ENCODE measurements around the gene ZSWIM8.
"Not testable (repeated sequence)": the region's sequence is repeated elsewhere in the genome, so short reads cannot be mapped to it uniquely, and the experiment has no call there.

The ZSWIM8 gene

GRCh38 chr10:73793456-73793855 lies 8.1 kb downstream of the ZSWIM8 start:
- in situ Hi-C loops (cut with HindIII; ENCODE audit: low pct_unique_long_range_greater_than_20kb, low sequenced_read_pairs): no loop called here
- TF ChIP-seq JUND (IDR thresholded peaks at IDR 0.05; ENCODE audit: low read depth): no peak
- no peak for DNase-seq (ENCODE audit: low read depth in 1 of 2, low spot score in 1 of 2)

GRCh38 chr10:73795491-73795890 lies 10.1 kb downstream of the ZSWIM8 start:
- in situ Hi-C loops (cut with HindIII; ENCODE audit: low pct_unique_long_range_greater_than_20kb, low sequenced_read_pairs); DNase-seq (ENCODE audit: low read depth in 1 of 2, low spot score in 1 of 2): not testable (repeated sequence)

- in situ Hi-C loops (cut with HindIII; ENCODE audit: low pct_unique_long_range_greater_than_20kb, low sequenced_read_pairs); DNase-seq (ENCODE audit: low read depth in 1 of 2, low spot score in 1 of 2): not testable (repeated sequence)
Measured at GRCh38 chr10:73796035-73796434, 10.6 kb downstream of the ZSWIM8 start.

- no peak for DNase-seq (ENCODE audit: low read depth in 1 of 2, low spot score in 1 of 2)
- TF ChIP-seq JUND (IDR thresholded peaks at IDR 0.05; ENCODE audit: low read depth): no peak
- in situ Hi-C loops (cut with HindIII; ENCODE audit: low pct_unique_long_range_greater_than_20kb, low sequenced_read_pairs): no loop called here
Measured at GRCh38 chr10:73796766-73797165, 11.4 kb downstream of the ZSWIM8 start.

GRCh38 chr10:73797324-73798025 lies 12.1 kb downstream of the ZSWIM8 start:
- no peak for TF ChIP-seq JUND (IDR thresholded peaks at IDR 0.05; ENCODE audit: low read depth)
- in situ Hi-C loops (cut with HindIII; ENCODE audit: low pct_unique_long_range_greater_than_20kb, low sequenced_read_pairs): no loop called here
- no peak for DNase-seq (ENCODE audit: low read depth in 1 of 2, low spot score in 1 of 2)

- in situ Hi-C loops (cut with HindIII; ENCODE audit: low pct_unique_long_range_greater_than_20kb, low sequenced_read_pairs): no loop called here
- no peak for TF ChIP-seq JUND (IDR thresholded peaks at IDR 0.05; ENCODE audit: low read depth)
- DNase-seq (ENCODE audit: low read depth in 1 of 2, low spot score in 1 of 2): no peak
Measured at GRCh38 chr10:73798087-73798486, 12.7 kb downstream of the ZSWIM8 start.

GRCh38 chr10:73798927-73799560 lies 13.6 kb downstream of the ZSWIM8 start:
- no peak for TF ChIP-seq JUND (IDR thresholded peaks at IDR 0.05; ENCODE audit: low read depth)
- no peak for DNase-seq (ENCODE audit: low read depth in 1 of 2, low spot score in 1 of 2)
- in situ Hi-C loops (cut with HindIII; ENCODE audit: low pct_unique_long_range_greater_than_20kb, low sequenced_read_pairs): no loop called here

GRCh38 chr10:73799899-73800559 lies 14.6 kb downstream of the ZSWIM8 start:
- TF ChIP-seq JUND (IDR thresholded peaks at IDR 0.05; ENCODE audit: low read depth): no peak
- DNase-seq (ENCODE audit: low read depth in 1 of 2, low spot score in 1 of 2): no peak
- in situ Hi-C loops (cut with HindIII; ENCODE audit: low pct_unique_long_range_greater_than_20kb, low sequenced_read_pairs): no loop called here

- in situ Hi-C loops (cut with HindIII; ENCODE audit: low pct_unique_long_range_greater_than_20kb, low sequenced_read_pairs): no loop called here
- no peak for DNase-seq (ENCODE audit: low read depth in 1 of 2, low spot score in 1 of 2)
- TF ChIP-seq JUND (IDR thresholded peaks at IDR 0.05; ENCODE audit: low read depth): no peak
Measured at GRCh38 chr10:73800560-73801252, 15.3 kb downstream of the ZSWIM8 start.

GRCh38 chr10:73801253-73801590 lies 15.8 kb downstream of the ZSWIM8 start:
- in situ Hi-C loops (cut with HindIII; ENCODE audit: low pct_unique_long_range_greater_than_20kb, low sequenced_read_pairs): no loop called here
- no peak for DNase-seq (ENCODE audit: low read depth in 1 of 2, low spot score in 1 of 2)
- TF ChIP-seq JUND (IDR thresholded peaks at IDR 0.05; ENCODE audit: low read depth): no peak

- in situ Hi-C loops (cut with HindIII; ENCODE audit: low pct_unique_long_range_greater_than_20kb, low sequenced_read_pairs): no loop called here
- TF ChIP-seq JUND (IDR thresholded peaks at IDR 0.05; ENCODE audit: low read depth): no peak
- peak in 1 of 2 experiments; percentile 36 for DNase-seq (ENCODE audit: low read depth in 1 of 2, low spot score in 1 of 2)
Measured at GRCh38 chr10:73802276-73802991, 17.0 kb downstream of the ZSWIM8 start.

- in situ Hi-C loops (cut with HindIII; ENCODE audit: low pct_unique_long_range_greater_than_20kb, low sequenced_read_pairs): no loop called here
- DNase-seq (ENCODE audit: low read depth in 1 of 2, low spot score in 1 of 2): no peak
- no peak for TF ChIP-seq JUND (IDR thresholded peaks at IDR 0.05; ENCODE audit: low read depth)
Measured at GRCh38 chr10:73803680-73804286, 18.4 kb downstream of the ZSWIM8 start.

All from T47D (cell line).